Testis (tissue), 2 donors: Measurements from ENCODE around the gene KHDC4.

Experiments used
- CTCF ChIP-seq, 3 experiments: fragments of 450-650 bp in 2 of 3; fragments of 200-600 bp in 1 of 3; sonication (generic) in 1 of 3; IDR thresholded peaks; one replicate each; pipeline ENCODE4 v1.5.1; 2016 to 2019; ENCODE audit warnings: antibody characterized with exemption in 3 of 3, mild to moderate bottlenecking in 2 of 3, moderate library complexity in 1 of 3
- POLR2A ChIP-seq: fragments of 450-650 bp; IDR thresholded peaks from one replicate; pipeline ENCODE4 v1.6.1; 2017; ENCODE audit warnings: antibody characterized with exemption, mild to moderate bottlenecking, moderate library complexity

- TF ChIP-seq CTCF (IDR thresholded peaks at IDR 0.05) (no peak), POLR2A (no peak)
These were observed 54.0 kb downstream of the KHDC4 start for GRCh38 chr1:155880251-155880650.
